Loucy (cell line): ENCODE results near the gene OPRM1.
A peak's percentile ranks its signal among the peaks of the same experiment; 100 is the strongest.

Source experiments
- H2AFZ ChIP-seq: fragments of 200-600 bp; sonication (generic); 2 replicates; pipeline ENCODE4 v1.6.0; 2016; ENCODE audit warnings: antibody characterized with exemption, mild to moderate bottlenecking, low read length, moderate library complexity
- H3F3A ChIP-seq: fragments of 200-600 bp; 2 replicates; pipeline ENCODE4 v1.6.0; 2016; ENCODE audit warnings: antibody characterized with exemption, low read depth, mild to moderate bottlenecking
- H3K27me3 ChIP-seq: fragments of 200-600 bp; sonication (generic); 2 replicates; pipeline ENCODE4 v1.6.1; 2014; ENCODE audit warnings: low read length, mild to moderate bottlenecking; ENCODE audit not compliant: insufficient read depth, poor library complexity, severe bottlenecking
- H3K36me3 ChIP-seq: fragments of 200-600 bp; sonication (generic); 2 replicates; pipeline ENCODE4 v1.6.1; 2016; ENCODE audit warnings: low read length; ENCODE audit not compliant: insufficient read depth
- H3K4me1 ChIP-seq: fragments of 200-600 bp; sonication (generic); 2 replicates; pipeline ENCODE4 v1.5.1; 2014; ENCODE audit warnings: low read length, mild to moderate bottlenecking; ENCODE audit not compliant: insufficient read depth, poor library complexity, severe bottlenecking
- H3K4me2 ChIP-seq: fragments of 200-600 bp; sonication (generic); 2 replicates; pipeline ENCODE4 v1.6.0; 2014; ENCODE audit warnings: antibody characterized with exemption, low read length, low read depth, mild to moderate bottlenecking; ENCODE audit not compliant: poor library complexity, severe bottlenecking
- H3K4me3 ChIP-seq: fragments of 200-600 bp; sonication (generic); 2 replicates; pipeline ENCODE4 v1.5.1; 2014; ENCODE audit warnings: low read length, mild to moderate bottlenecking, mixed read lengths; ENCODE audit not compliant: poor library complexity, severe bottlenecking
- H3K79me2 ChIP-seq: fragments of 200-600 bp; sonication (generic); 2 replicates; pipeline ENCODE4 v1.6.1; 2014; ENCODE audit warnings: low read length; ENCODE audit not compliant: insufficient read depth
- H3K9ac ChIP-seq: fragments of 200-600 bp; sonication (generic); 2 replicates; pipeline ENCODE4 v1.6.0; 2014; ENCODE audit warnings: mild to moderate bottlenecking, low read depth, low read length, moderate library complexity; ENCODE audit not compliant: poor library complexity, severe bottlenecking
- H3K9me2 ChIP-seq: fragments of 200-600 bp; sonication (generic); replicated peaks from 2 replicates; pipeline ENCODE4 v1.6.1; 2016; ENCODE audit warnings: low read depth, low read length, mixed read lengths
- H3K9me3 ChIP-seq: fragments of 200-600 bp; sonication (generic); 2 replicates; pipeline ENCODE4 v1.6.1; 2014; ENCODE audit warnings: mild to moderate bottlenecking, antibody characterized with exemption, low read length, low read depth; ENCODE audit not compliant: insufficient read depth
- H4K20me1 ChIP-seq: fragments of 200-600 bp; sonication (generic); 2 replicates; pipeline ENCODE4 v1.6.0; 2014; ENCODE audit warnings: antibody characterized with exemption, low read length, mild to moderate bottlenecking; ENCODE audit not compliant: insufficient read depth, poor library complexity, severe bottlenecking
- EZH2phosphoT487 ChIP-seq: fragments of 200-600 bp; IDR thresholded peaks from 2 replicates; pipeline ENCODE4 v1.6.1; 2018; ENCODE audit warnings: antibody characterized with exemption, mild to moderate bottlenecking, moderate library complexity, borderline replicate concordance
- TF ChIP-seq, protein P1 (sequence below): fragments of 200-600 bp; sonication (generic); conservative IDR thresholded peaks from 2 replicates; pipeline ENCODE4 v1.5.1; 2014; ENCODE audit warnings: mild to moderate bottlenecking, antibody characterized with exemption, low read length

Gene OPRM1

DNA sequence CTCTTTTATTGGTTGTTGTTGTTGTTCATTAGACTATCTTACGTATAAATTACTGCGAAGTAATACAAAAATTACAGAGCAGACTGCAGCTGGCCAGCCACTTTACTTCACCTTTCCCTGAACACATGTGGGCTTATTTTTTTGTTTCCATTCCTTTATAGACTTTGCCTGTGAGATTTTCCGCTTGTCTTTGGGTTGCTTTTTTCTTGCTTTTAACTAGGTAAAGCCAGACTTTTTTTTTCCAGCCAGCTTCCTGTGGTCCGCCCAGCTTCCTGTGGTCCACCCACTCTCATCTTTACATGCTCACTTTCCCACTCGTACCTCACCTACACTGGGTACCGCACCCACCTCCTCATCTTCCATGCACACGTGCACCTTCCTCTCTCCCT is 238.6 kb downstream of the OPRM1 start:
- no peaks in the 10 kb centered on the region for H3F3A ChIP-seq
- TF ChIP-seq, protein P1, sequence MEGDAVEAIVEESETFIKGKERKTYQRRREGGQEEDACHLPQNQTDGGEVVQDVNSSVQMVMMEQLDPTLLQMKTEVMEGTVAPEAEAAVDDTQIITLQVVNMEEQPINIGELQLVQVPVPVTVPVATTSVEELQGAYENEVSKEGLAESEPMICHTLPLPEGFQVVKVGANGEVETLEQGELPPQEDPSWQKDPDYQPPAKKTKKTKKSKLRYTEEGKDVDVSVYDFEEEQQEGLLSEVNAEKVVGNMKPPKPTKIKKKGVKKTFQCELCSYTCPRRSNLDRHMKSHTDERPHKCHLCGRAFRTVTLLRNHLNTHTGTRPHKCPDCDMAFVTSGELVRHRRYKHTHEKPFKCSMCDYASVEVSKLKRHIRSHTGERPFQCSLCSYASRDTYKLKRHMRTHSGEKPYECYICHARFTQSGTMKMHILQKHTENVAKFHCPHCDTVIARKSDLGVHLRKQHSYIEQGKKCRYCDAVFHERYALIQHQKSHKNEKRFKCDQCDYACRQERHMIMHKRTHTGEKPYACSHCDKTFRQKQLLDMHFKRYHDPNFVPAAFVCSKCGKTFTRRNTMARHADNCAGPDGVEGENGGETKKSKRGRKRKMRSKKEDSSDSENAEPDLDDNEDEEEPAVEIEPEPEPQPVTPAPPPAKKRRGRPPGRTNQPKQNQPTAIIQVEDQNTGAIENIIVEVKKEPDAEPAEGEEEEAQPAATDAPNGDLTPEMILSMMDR: no peak; the same call in 1 of the 2 replicates
- no peak for TF ChIP-seq EZH2phosphoT487
- peak overlapping the region; percentile 36; the same call in 1 of the 2 replicates for H2AFZ ChIP-seq
- H3K27me3 ChIP-seq: no peaks in the 10 kb centered on the region
- no peaks in the 10 kb centered on the region for H3K9me3 ChIP-seq
- no peak overlapping the region for H3K9ac ChIP-seq
- no peaks in the 10 kb centered on the region for H4K20me1 ChIP-seq
- peak overlapping the region; percentile 29 for H3K4me3 ChIP-seq
- H3K36me3 ChIP-seq: no peaks in the 10 kb centered on the region
- peaks cover 7% of the 10 kb centered on the region for H3K4me1 ChIP-seq
- no peaks in the 10 kb centered on the region for H3K9me2 ChIP-seq
- H3K79me2 ChIP-seq: no peaks in the 10 kb centered on the region
- H3K4me2 ChIP-seq: peak overlapping the region; percentile 64

DNA sequence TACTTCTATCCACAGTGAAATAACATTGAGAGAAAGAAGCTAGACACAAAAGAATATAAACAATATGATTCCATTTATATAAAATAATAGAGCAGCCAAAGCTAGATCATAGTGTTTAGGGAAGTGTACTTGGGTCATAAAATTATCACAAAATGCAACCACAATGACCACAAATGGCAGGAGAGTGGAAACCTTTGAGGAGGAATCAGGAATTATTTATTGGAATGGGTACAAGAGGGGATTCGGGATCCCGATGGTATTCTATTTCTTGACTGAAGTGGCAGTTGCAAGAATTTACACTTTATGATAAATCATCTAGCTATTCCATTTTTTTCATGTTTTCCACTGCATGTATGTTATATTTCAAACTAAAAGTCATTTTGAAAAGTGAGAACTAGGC is 241.5 kb downstream of the OPRM1 start:
- no peak overlapping the region for H2AFZ ChIP-seq
- H3K79me2 ChIP-seq: no peaks in the 10 kb centered on the region
- no peaks in the 10 kb centered on the region for H3F3A ChIP-seq
- H4K20me1 ChIP-seq: no peaks in the 10 kb centered on the region
- H3K9me2 ChIP-seq: no peaks in the 10 kb centered on the region
- TF ChIP-seq EZH2phosphoT487: no peak
- TF ChIP-seq, protein P1: no peak
- H3K27me3 ChIP-seq: no peaks in the 10 kb centered on the region
- no peak overlapping the region for H3K9ac ChIP-seq
- H3K4me2 ChIP-seq: no peak overlapping the region
- no peaks in the 10 kb centered on the region for H3K36me3 ChIP-seq
- H3K4me3 ChIP-seq: no peak overlapping the region
- peaks cover 7% of the 10 kb centered on the region for H3K4me1 ChIP-seq
- H3K9me3 ChIP-seq: no peaks in the 10 kb centered on the region

DNA sequence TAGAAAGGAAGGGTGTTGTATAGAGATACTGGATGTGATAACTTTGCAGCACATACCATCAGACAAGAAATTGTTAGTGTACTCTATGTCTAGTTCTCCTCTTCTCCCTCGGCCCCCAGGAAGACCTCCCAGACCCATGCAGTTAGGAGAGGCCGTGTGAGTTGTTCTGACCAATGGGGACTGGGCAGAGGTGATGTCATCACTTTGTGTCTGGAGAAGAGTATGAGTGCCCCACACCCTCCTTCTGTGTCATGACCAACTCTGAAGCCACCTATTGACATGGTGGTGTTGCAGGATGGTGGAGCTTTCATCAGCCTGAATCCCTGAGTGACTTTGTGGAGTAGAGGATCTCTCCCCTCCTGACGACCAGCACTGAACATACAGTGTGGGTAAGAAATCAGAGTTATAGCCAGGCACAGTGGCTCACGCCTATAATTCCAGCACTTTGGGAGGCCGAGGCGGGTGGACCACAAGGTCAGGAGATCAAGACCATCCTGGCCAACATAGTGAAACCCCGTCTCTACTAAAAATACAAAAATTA is 245.3 kb downstream of the OPRM1 start:
- H3K27me3 ChIP-seq: no peaks in the 10 kb centered on the region
- H3K4me3 ChIP-seq: no peak overlapping the region
- H3K9me3 ChIP-seq: no peaks in the 10 kb centered on the region
- no peaks in the 10 kb centered on the region for H4K20me1 ChIP-seq
- H3K36me3 ChIP-seq: no peaks in the 10 kb centered on the region
- H3K79me2 ChIP-seq: no peaks in the 10 kb centered on the region
- no peaks in the 10 kb centered on the region for H3K9me2 ChIP-seq
- no peak overlapping the region for H2AFZ ChIP-seq
- H3K4me1 ChIP-seq: no peaks in the 10 kb centered on the region
- no peak overlapping the region for H3K9ac ChIP-seq
- no peaks in the 10 kb centered on the region for H3F3A ChIP-seq
- no peak overlapping the region for H3K4me2 ChIP-seq
- TF ChIP-seq, protein P1: no peak
- no peak for TF ChIP-seq EZH2phosphoT487
